K562 (cell line): Measurements from ENCODE around the gene PAGE5. TPM values are rescaled to one million over a fixed set of nuclear protein-coding genes. Genes with fewer than 3 reads are reported as not detected.
A peak's percentile ranks its signal among the peaks of the same experiment; 100 is the strongest.

Experiments
- AFF4 ChIP-seq: sonication (generic); formaldehyde crosslinking; IDR thresholded peaks from 2 replicates; pipeline ENCODE4 v1.8.0; 2023; ENCODE audit warnings: mild to moderate bottlenecking, missing genetic modification reagents
- BHLHE40 ChIP-seq: IDR thresholded peaks from 2 replicates; pipeline ENCODE4 v1.6.1; 2011; ENCODE audit warnings: low read length, improper control_type of control experiment
- BRD9 ChIP-seq: fragments of 450-650 bp; IDR thresholded peaks from 2 replicates; pipeline ENCODE4 v1.6.1; 2018; ENCODE audit warnings: low read depth; ENCODE audit not compliant: partially characterized antibody
- CBFA2T2 ChIP-seq: fragments of 450-650 bp; conservative IDR thresholded peaks from 2 replicates; pipeline ENCODE4 v1.6.1; 2017; ENCODE audit warnings: mild to moderate bottlenecking
- GTF2A2 ChIP-seq: IDR thresholded peaks from 2 replicates; pipeline ENCODE4 v1.6.1; 2016; ENCODE audit warnings: mild to moderate bottlenecking, missing genetic modification characterization, missing compliant biosample characterization
- HLTF ChIP-seq: fragments of 450-650 bp; IDR thresholded peaks from 2 replicates; pipeline ENCODE4 v1.6.1; 2016
- MECOM ChIP-seq: fragments of 250-450 bp; sonication (Bioruptor Pico); IDR thresholded peaks from 2 replicates; pipeline ENCODE4 v1.8.0; 2022; ENCODE audit warnings: inconsistent platforms
- NELFE ChIP-seq: IDR thresholded peaks from 2 replicates; pipeline ENCODE4 v1.6.1; 2011; ENCODE audit warnings: mild to moderate bottlenecking; ENCODE audit not compliant: insufficient read depth, insufficient read length
- NFRKB ChIP-seq: fragments of 450-650 bp; IDR thresholded peaks from 2 replicates; pipeline ENCODE4 v1.6.1; 2016; ENCODE audit warnings: low read depth
- RAD51 ChIP-seq: fragments of 450-650 bp; IDR thresholded peaks from 2 replicates; pipeline ENCODE4 v1.7.1; 2016; ENCODE audit warnings: low read depth, mild to moderate bottlenecking, borderline replicate concordance
- RBM17 ChIP-seq: fragments of 200-400 bp; formaldehyde crosslinking; IDR thresholded peaks from 2 replicates; pipeline ENCODE4 v1.6.1; 2017; ENCODE audit warnings: low read depth, mild to moderate bottlenecking, low read length, borderline replicate concordance
- RFX7 ChIP-seq: fragments of 250-450 bp; sonication (Bioruptor Pico); IDR thresholded peaks from 2 replicates; pipeline ENCODE4 v1.5.1; 2021; ENCODE audit warnings: mild to moderate bottlenecking
- SMARCA4 ChIP-seq: fragments of 450-650 bp; IDR thresholded peaks from 2 replicates; pipeline ENCODE4 v1.6.1; 2016
- SRSF9 ChIP-seq: fragments of 200-400 bp; formaldehyde crosslinking; IDR thresholded peaks from 2 replicates; pipeline ENCODE4 v1.6.1; 2017; ENCODE audit warnings: low read depth, low read length, borderline replicate concordance
- TBP ChIP-seq: optimal IDR thresholded peaks from 2 replicates; pipeline ENCODE3; 2011; ENCODE audit warnings: low read depth, low read length, improper control_type of control experiment
- U2AF1 ChIP-seq: fragments of 200-400 bp; formaldehyde crosslinking; optimal IDR thresholded peaks from 2 replicates; pipeline ENCODE3; 2017; ENCODE audit warnings: mild to moderate bottlenecking, low read depth, low read length, moderate library complexity
- ZMIZ1 ChIP-seq, 2 experiments: fragments of 150-350 bp in 1 of 2; IDR thresholded peaks; 2 replicates each; pipeline ENCODE4 v1.6.1; 2012 to 2016; ENCODE audit warnings: low read depth in 2 of 2, low read length in 2 of 2, mild to moderate bottlenecking in 1 of 2, moderate library complexity in 1 of 2
- ZNF445 ChIP-seq: fragments of 250-450 bp; sonication (Bioruptor Pico); IDR thresholded peaks from 2 replicates; pipeline ENCODE4 v1.4.0; 2020; ENCODE audit warnings: low read depth, mild to moderate bottlenecking, moderate library complexity
- ZSCAN32 ChIP-seq: fragments of 450-650 bp; formaldehyde crosslinking; IDR thresholded peaks from 2 replicates; pipeline ENCODE4 v1.4.0; 2020; ENCODE audit warnings: mild to moderate bottlenecking, moderate library complexity
- polyA plus RNA-seq, 8 experiments: library from polyadenylated mRNA; depleted of rRNA in 4 of 8; stranded (reverse) in 5 of 8; unstranded in 3 of 8; fragments of >200 nt; fragmentation: Nextera tagmentation in 2 of 8; fragmentation: Illumina TruSeq in 1 of 8; extraction: Ambion mirVana in 2 of 8; extraction: Trizol in 1 of 8; gene quantifications; 2 replicates each; pipeline versions ENCODE4 v1.2.1 to v1.2.3, GENCODE V29; 2011 to 2014; ENCODE audit warnings: inconsistent platforms in 1 of 8, missing spikeins in 1 of 8
- total RNA-seq, 7 experiments: library from RNA; depleted of rRNA in 6 of 7; stranded (reverse); fragments of >200 nt in 6 of 7; fragmentation: Illumina TruSeq in 2 of 7; extraction: Trizol in 2 of 7; gene quantifications; 2 replicates each; pipeline versions ENCODE4 v1.2.1 to v1.2.3, GENCODE V29; 2011 to 2021; ENCODE audit warnings: low replicate concordance in 1 of 7
- TF ChIP-seq, protein P1 (sequence below): IDR thresholded peaks from 3 replicates; pipeline ENCODE4 v1.6.1; 2011; ENCODE audit warnings: borderline replicate concordance, mild to moderate bottlenecking; ENCODE audit not compliant: insufficient read length, insufficient read depth
- TF ChIP-seq, protein P2 (sequence below): sonication (generic); formaldehyde crosslinking; IDR thresholded peaks from 2 replicates; pipeline ENCODE4 v1.5.0; 2020; ENCODE audit warnings: missing genetic modification reagents

The PAGE5 gene
- total and polyA plus RNA-seq, 9 of the 15 experiments (the other 6 are each of a cell fraction or from before 2014, with no cell fraction given), result 146 to 571 (median 342) TPM

DNA sequence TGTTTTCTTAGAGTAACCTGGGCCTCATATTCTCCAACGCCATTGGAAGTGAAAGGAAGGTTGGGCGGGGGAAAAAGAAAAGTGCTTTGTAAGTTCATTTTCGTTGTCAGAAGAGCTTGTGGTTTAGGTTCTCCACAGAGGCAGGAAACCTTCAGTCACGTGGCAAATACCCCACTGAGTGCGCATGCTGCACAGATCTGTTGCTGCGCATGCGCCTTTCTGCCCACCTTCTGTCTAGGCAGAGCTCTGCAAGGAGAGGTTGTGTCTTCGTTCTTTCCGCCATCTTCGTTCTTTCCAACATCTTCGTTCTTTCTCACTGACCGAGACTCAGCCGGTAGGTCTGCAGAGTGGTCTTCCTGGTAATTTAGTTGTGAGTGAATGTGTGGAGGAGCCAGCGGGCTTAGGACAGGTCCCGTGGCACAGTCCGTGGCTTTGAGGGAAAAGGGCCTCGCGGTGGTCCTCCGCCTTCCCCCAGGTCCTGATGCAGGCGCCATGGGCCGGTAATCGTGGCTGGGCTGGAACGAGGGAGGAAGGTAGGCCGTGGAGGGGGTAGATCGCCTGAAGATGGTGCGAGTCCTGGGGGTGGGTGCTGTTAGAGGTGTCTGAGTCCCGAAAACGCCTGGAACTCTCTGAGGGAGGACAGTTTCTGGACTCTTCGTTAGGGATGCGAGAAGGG lies at the start of gene PAGE5 (continued):
- TF ChIP-seq, protein P1, sequence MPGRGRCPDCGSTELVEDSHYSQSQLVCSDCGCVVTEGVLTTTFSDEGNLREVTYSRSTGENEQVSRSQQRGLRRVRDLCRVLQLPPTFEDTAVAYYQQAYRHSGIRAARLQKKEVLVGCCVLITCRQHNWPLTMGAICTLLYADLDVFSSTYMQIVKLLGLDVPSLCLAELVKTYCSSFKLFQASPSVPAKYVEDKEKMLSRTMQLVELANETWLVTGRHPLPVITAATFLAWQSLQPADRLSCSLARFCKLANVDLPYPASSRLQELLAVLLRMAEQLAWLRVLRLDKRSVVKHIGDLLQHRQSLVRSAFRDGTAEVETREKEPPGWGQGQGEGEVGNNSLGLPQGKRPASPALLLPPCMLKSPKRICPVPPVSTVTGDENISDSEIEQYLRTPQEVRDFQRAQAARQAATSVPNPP, result no peak
- no peak for TF ChIP-seq SRSF9
- TF ChIP-seq BHLHE40, result peak; percentile 40; the same call in 1 of the 2 replicates
- no peak for TF ChIP-seq ZNF445 (CRISPR knock-in tag)
- TF ChIP-seq RBM17, result no peak
- TF ChIP-seq, protein P2, sequence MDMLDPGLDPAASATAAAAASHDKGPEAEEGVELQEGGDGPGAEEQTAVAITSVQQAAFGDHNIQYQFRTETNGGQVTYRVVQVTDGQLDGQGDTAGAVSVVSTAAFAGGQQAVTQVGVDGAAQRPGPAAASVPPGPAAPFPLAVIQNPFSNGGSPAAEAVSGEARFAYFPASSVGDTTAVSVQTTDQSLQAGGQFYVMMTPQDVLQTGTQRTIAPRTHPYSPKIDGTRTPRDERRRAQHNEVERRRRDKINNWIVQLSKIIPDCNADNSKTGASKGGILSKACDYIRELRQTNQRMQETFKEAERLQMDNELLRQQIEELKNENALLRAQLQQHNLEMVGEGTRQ, result peak; percentile 88
- no peak for TF ChIP-seq HLTF
- no peak for TF ChIP-seq ZMIZ1 (IDR thresholded peaks at IDR 0.05; ENCODE audit: low read depth in 2 of 2, low read length in 2 of 2)
- no peak for TF ChIP-seq U2AF1
- 0 out of 2 replicates have a peak, but pooled peaks have one; percentile 8 for TF ChIP-seq CBFA2T2
- TF ChIP-seq AFF4 (CRISPR knock-in tag), result no peak
- TF ChIP-seq NELFE, result no peak
- no peak for TF ChIP-seq SMARCA4
- peak; percentile 84 for TF ChIP-seq RAD51
- no peak for TF ChIP-seq RFX7 (CRISPR knock-in tag)
- TF ChIP-seq TBP, result peak; percentile 30
- TF ChIP-seq GTF2A2, result no peak
- TF ChIP-seq NFRKB, result no peak
- no peak for TF ChIP-seq MECOM
- no peak for TF ChIP-seq BRD9
- no peak for TF ChIP-seq ZSCAN32
